ENCODE data around the gene ANKRD36. TPM values are rescaled to one million over a fixed set of nuclear protein-coding genes. Genes with fewer than 3 reads are reported as not detected.

The ANKRD36 gene
- total and polyA plus RNA-seq, 2 of the 13 experiments (the other 11 are each of a cell fraction or from before 2014, with no cell fraction given) = 6.4 to 27.3 TPM

DNA sequence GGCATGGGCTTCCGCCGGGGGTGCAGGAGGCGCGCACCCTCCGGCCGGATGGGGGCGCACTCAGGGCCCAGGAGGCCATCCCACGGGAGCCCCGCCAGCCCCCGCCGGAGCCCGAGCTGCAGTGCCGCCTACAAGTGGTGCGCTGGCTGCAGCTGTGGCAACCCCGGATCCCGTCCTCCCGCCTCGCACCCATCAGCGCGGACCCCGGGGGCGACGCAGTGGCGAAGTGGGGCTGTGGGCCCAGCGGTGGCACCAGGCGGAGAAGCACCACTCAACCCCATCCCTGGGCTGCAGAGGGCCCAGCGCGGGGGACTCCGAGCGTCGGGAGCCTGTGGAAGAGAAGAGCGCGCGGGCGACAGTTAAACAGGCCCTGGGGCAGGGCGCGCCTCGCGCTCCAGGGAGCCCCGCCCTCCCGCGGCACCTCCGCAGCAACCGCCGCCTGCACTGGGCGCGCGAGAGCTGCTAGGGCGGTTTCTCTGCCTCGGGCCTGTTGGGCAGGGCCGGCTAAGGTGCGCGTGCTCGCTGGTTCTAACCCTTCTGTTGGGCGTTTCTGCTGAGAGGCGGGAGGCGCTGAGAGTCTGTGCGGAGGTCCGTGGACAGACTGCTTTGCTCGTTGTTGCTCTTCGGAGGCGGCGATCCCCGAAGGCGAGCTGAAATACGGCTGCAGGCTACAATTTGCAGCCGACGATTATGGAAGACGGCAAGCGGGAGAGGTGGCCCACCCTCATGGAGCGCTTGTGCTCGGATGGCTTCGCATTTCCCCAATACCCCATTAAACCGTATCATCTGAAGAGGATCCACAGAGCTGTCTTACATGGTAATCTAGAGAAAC lies at the start of gene ANKRD36 (continued):
- TF ChIP-seq REPIN1 (CRISPR knock-in tag; IDR thresholded peaks at IDR 0.05; ENCODE audit: borderline replicate concordance, low read depth) = peak; percentile 80
- peak; percentile 89; the same call in 1 of the 2 replicates for TF ChIP-seq ZNF749 (CRISPR knock-in tag; IDR thresholded peaks at IDR 0.05; ENCODE audit: borderline replicate concordance)
- peak; percentile 89 for TF ChIP-seq ZSCAN25 (CRISPR knock-in tag; IDR thresholded peaks at IDR 0.05)
- peak; percentile 40; the same call in 1 of the 2 replicates for TF ChIP-seq SAFB2 (CRISPR knock-in tag; IDR thresholded peaks at IDR 0.05; ENCODE audit: borderline replicate concordance, low read depth)
- peak; percentile 50; the same call in 1 of the 2 replicates for TF ChIP-seq ZNF225 (CRISPR knock-in tag; IDR thresholded peaks at IDR 0.05)
- TF ChIP-seq, protein P1, sequence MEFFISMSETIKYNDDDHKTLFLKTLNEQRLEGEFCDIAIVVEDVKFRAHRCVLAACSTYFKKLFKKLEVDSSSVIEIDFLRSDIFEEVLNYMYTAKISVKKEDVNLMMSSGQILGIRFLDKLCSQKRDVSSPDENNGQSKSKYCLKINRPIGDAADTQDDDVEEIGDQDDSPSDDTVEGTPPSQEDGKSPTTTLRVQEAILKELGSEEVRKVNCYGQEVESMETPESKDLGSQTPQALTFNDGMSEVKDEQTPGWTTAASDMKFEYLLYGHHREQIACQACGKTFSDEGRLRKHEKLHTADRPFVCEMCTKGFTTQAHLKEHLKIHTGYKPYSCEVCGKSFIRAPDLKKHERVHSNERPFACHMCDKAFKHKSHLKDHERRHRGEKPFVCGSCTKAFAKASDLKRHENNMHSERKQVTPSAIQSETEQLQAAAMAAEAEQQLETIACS (CRISPR knock-in tag; IDR thresholded peaks at IDR 0.05) = peak; percentile 83
- TF ChIP-seq ISL2 (CRISPR knock-in tag; IDR thresholded peaks at IDR 0.05) = peak; percentile 73; the same call in 1 of the 2 replicates
- peak; percentile 75 for TF ChIP-seq ZNF205 (CRISPR knock-in tag; IDR thresholded peaks at IDR 0.05)
- peak; percentile 80; the same call in 1 of the 2 replicates for TF ChIP-seq ZNF703 (CRISPR knock-in tag; IDR thresholded peaks at IDR 0.05; ENCODE audit: borderline replicate concordance)
- TF ChIP-seq ZBTB3 (CRISPR knock-in tag; IDR thresholded peaks at IDR 0.05; ENCODE audit: borderline replicate concordance, low read depth) = peak; percentile 7; the same call in 1 of the 2 replicates
- TF ChIP-seq, protein P2, sequence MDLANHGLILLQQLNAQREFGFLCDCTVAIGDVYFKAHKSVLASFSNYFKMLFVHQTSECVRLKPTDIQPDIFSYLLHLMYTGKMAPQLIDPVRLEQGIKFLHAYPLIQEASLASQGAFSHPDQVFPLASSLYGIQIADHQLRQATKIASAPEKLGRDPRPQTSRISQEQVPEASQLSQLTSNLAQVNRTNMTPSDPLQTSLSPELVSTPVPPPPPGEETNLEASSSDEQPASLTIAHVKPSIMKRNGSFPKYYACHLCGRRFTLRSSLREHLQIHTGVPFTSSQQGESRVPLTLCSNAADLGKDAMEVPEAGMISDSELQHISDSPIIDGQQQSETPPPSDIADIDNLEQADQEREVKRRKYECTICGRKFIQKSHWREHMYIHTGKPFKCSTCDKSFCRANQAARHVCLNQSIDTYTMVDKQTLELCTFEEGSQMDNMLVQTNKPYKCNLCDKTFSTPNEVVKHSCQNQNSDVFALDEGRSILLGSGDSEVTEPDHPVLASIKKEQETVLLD (CRISPR knock-in tag; IDR thresholded peaks at IDR 0.05; ENCODE audit: low read depth) = peak; percentile 69; the same call in 1 of the 2 replicates
- TF ChIP-seq, protein P3, sequence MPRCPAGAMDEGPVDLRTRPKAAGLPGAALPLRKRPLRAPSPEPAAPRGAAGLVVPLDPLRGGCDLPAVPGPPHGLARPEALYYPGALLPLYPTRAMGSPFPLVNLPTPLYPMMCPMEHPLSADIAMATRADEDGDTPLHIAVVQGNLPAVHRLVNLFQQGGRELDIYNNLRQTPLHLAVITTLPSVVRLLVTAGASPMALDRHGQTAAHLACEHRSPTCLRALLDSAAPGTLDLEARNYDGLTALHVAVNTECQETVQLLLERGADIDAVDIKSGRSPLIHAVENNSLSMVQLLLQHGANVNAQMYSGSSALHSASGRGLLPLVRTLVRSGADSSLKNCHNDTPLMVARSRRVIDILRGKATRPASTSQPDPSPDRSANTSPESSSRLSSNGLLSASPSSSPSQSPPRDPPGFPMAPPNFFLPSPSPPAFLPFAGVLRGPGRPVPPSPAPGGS (CRISPR knock-in tag; IDR thresholded peaks at IDR 0.05) = peak; percentile 74
- TF ChIP-seq, protein P4, sequence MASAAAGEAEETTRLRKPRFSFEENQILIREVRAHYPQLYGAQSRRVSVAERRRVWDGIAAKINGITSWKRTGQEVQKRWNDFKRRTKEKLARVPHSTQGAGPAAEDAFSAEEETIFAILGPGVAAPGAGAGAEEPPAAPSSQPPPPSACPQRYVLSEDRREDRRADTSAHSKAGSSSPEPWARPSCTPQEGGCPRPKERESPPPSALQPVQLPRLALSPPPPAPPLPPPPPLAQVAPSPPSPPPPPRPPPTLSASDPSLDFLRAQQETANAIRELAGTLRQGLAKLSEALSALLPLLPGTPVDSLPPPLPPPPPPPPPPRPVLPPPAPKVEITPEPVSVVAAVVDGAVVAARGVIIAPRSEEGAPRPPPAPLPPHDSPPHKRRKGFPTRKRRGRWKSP (CRISPR knock-in tag; IDR thresholded peaks at IDR 0.05) = peak; percentile 64
- peak; percentile 80; the same call in 1 of the 2 replicates for TF ChIP-seq GABPB1 (CRISPR knock-in tag; IDR thresholded peaks at IDR 0.05)
- TF ChIP-seq, protein P5, sequence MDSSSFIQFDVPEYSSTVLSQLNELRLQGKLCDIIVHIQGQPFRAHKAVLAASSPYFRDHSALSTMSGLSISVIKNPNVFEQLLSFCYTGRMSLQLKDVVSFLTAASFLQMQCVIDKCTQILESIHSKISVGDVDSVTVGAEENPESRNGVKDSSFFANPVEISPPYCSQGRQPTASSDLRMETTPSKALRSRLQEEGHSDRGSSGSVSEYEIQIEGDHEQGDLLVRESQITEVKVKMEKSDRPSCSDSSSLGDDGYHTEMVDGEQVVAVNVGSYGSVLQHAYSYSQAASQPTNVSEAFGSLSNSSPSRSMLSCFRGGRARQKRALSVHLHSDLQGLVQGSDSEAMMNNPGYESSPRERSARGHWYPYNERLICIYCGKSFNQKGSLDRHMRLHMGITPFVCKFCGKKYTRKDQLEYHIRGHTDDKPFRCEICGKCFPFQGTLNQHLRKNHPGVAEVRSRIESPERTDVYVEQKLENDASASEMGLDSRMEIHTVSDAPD (CRISPR knock-in tag; IDR thresholded peaks at IDR 0.05) = peak; percentile 75; the same call in 1 of the 2 replicates
- TF ChIP-seq, protein P6, sequence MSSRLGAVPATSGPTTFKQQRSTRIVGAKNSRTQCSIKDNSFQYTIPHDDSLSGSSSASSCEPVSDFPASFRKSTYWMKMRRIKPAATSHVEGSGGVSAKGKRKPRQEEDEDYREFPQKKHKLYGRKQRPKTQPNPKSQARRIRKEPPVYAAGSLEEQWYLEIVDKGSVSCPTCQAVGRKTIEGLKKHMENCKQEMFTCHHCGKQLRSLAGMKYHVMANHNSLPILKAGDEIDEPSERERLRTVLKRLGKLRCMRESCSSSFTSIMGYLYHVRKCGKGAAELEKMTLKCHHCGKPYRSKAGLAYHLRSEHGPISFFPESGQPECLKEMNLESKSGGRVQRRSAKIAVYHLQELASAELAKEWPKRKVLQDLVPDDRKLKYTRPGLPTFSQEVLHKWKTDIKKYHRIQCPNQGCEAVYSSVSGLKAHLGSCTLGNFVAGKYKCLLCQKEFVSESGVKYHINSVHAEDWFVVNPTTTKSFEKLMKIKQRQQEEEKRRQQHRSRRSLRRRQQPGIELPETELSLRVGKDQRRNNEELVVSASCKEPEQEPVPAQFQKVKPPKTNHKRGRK (CRISPR knock-in tag; IDR thresholded peaks at IDR 0.05) = peak; percentile 56; the same call in 1 of the 2 replicates

Measured in HepG2 (cell line).